Keratinocyte (primary cell): ENCODE data around the gene MGLL.

Experiments used
- EZH2 ChIP-seq: IDR thresholded peaks from one replicate; pipeline ENCODE4 v1.6.1; 2012; ENCODE audit warnings: inconsistent platforms, mild to moderate bottlenecking, low read length, moderate library complexity
- TF ChIP-seq, protein P1 (sequence below), 3 experiments: IDR thresholded peaks in 1 of 3; conservative IDR thresholded peaks in 1 of 3; optimal IDR thresholded peaks in 1 of 3; 2 replicates in 2 of 3; 3 replicates in 1 of 3; pipeline versions ENCODE3 to v1.5.1; 2011; ENCODE audit warnings: low read length in 3 of 3, mild to moderate bottlenecking in 3 of 3, moderate library complexity in 2 of 3, control low read depth in 1 of 3, inconsistent platforms in 1 of 3; ENCODE audit not compliant: insufficient read depth in 2 of 3; ENCODE audit errors: extremely low read depth in 1 of 3

DNA sequence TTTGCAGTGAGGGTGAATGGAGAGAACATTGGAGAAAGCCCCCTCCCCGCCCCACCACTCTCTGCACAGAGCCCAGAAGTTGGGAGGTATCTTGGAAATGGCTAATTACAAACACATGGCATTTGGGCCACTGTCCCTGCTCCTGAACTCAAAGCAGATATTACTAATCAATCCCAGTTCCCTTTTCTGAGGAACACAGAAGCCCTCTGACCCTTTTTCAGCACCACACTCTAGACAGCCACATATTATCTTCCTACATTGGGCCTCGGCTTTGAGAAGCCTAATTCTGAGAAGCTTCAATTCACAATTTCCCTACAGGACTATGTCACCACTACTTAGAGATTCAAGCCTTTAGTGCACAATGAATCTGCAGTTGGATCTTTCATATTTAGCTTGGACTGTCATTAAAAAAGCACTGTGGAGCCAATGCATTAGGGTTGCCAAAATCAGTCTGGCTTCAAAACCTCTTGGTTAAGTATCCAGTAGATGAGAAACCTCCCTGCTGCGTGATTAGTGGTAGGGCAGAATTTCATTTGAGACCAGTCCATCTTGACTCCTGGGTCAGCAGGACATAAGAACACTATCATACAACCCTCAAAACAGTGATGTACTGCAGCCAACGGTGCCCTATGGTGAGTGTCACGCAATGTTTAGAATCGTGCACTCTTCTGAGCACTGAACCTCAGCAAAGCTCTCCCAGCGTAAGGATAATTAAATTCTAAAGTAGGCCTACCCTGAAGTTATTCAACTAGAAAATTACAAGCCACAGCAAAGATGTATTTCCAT is 26.1 kb downstream of the MGLL start:
- no peak for TF ChIP-seq EZH2
- TF ChIP-seq, protein P1, sequence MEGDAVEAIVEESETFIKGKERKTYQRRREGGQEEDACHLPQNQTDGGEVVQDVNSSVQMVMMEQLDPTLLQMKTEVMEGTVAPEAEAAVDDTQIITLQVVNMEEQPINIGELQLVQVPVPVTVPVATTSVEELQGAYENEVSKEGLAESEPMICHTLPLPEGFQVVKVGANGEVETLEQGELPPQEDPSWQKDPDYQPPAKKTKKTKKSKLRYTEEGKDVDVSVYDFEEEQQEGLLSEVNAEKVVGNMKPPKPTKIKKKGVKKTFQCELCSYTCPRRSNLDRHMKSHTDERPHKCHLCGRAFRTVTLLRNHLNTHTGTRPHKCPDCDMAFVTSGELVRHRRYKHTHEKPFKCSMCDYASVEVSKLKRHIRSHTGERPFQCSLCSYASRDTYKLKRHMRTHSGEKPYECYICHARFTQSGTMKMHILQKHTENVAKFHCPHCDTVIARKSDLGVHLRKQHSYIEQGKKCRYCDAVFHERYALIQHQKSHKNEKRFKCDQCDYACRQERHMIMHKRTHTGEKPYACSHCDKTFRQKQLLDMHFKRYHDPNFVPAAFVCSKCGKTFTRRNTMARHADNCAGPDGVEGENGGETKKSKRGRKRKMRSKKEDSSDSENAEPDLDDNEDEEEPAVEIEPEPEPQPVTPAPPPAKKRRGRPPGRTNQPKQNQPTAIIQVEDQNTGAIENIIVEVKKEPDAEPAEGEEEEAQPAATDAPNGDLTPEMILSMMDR (optimal IDR thresholded peaks at IDR 0.05 in 1 of 3, IDR thresholded peaks at IDR 0.05 in 1 of 3, conservative IDR thresholded peaks at IDR 0.05 in 1 of 3; ENCODE audit: extremely low read depth in 1 of 3, insufficient read depth in 2 of 3, low read length in 3 of 3), result no peak
